WTC11 (cell line): ENCODE results near the gene CTH. TPM values are rescaled to one million over a fixed set of nuclear protein-coding genes. Genes with fewer than 3 reads are reported as not detected.

Source experiments
- ATAC-seq: fragments of 200-7000 bp; cut with Tn5 transposase; 2 replicates; pipeline ENCODE4 v1.10.0; 2021; ENCODE audit warnings: mild to moderate bottlenecking, moderate library complexity
- Bru-seq: library from RNA; stranded (reverse); fragments of 400-500 nt; gene quantifications from one replicate; lab custom pipeline; 2021; lab: Mats Ljungman, UMichigan
- CTCF ChIA-PET: fragments of 300-600 bp; sonication (Branson Sonifier 250); formaldehyde crosslinking; loops from one replicate; lab custom pipeline; 2021; ENCODE audit warnings: antibody characterized with exemption; lab: Charles Lee
- POLR2A ChIA-PET: fragments of 350-600 bp; sonication (Branson Sonifier 250); formaldehyde crosslinking; loops from one replicate; lab custom pipeline; 2021; ENCODE audit warnings: antibody characterized with exemption; lab: Charles Lee
- DNase-seq: peaks from one replicate; pipeline ENCODE4 v3.0.0; 2021; ENCODE audit warnings: low spot score
- H3K27ac Mint-ChIP-seq: 2 replicates; pipeline ENCODE4 v1.8.0; 2021; ENCODE audit warnings: mixed read lengths
- H3K27me3 Mint-ChIP-seq: 2 replicates; pipeline ENCODE4 v1.8.0; 2021; ENCODE audit warnings: low read depth, mild to moderate bottlenecking, moderate library complexity, mixed read lengths
- H3K36me3 Mint-ChIP-seq: 2 replicates; pipeline ENCODE4 v1.8.0; 2021; ENCODE audit warnings: mixed read lengths
- H3K4me1 Mint-ChIP-seq: 2 replicates; pipeline ENCODE4 v1.8.0; 2022; ENCODE audit warnings: mixed read lengths
- H3K4me3 Mint-ChIP-seq: 2 replicates; pipeline ENCODE4 v1.8.0; 2021; ENCODE audit warnings: mild to moderate bottlenecking, moderate library complexity, mixed read lengths
- H3K9me3 Mint-ChIP-seq: 2 replicates; pipeline ENCODE4 v1.8.0; 2021; ENCODE audit warnings: mixed read lengths
- CREM ChIP-seq: sonication (generic); formaldehyde crosslinking; IDR thresholded peaks from 2 replicates; pipeline ENCODE4 v1.8.1; 2022; ENCODE audit warnings: mild to moderate bottlenecking, missing genetic modification reagents, moderate library complexity
- ELF4 ChIP-seq: sonication (generic); formaldehyde crosslinking; IDR thresholded peaks from 2 replicates; pipeline ENCODE4 v1.8.1; 2022; ENCODE audit warnings: low read depth, mild to moderate bottlenecking, moderate library complexity, missing genetic modification reagents
- ESRRA ChIP-seq: sonication (generic); formaldehyde crosslinking; IDR thresholded peaks from 2 replicates; pipeline ENCODE4 v1.8.1; 2022; ENCODE audit warnings: mild to moderate bottlenecking, missing genetic modification reagents, borderline replicate concordance
- ETV6 ChIP-seq: sonication (generic); formaldehyde crosslinking; IDR thresholded peaks from 2 replicates; pipeline ENCODE4 v1.8.1; 2022; ENCODE audit warnings: mild to moderate bottlenecking, missing genetic modification reagents
- FOXK1 ChIP-seq: sonication (generic); formaldehyde crosslinking; IDR thresholded peaks from 2 replicates; pipeline ENCODE4 v1.8.0; 2022; ENCODE audit warnings: mild to moderate bottlenecking, moderate library complexity, missing genetic modification reagents
- FOXP1 ChIP-seq: sonication (generic); formaldehyde crosslinking; IDR thresholded peaks from 2 replicates; pipeline ENCODE4 v1.8.0; 2022; ENCODE audit warnings: missing genetic modification reagents, mild to moderate bottlenecking, moderate library complexity, borderline replicate concordance
- GABPB1 ChIP-seq: sonication (generic); formaldehyde crosslinking; IDR thresholded peaks from 2 replicates; pipeline ENCODE4 v1.8.1; 2023; ENCODE audit warnings: mild to moderate bottlenecking, missing genetic modification reagents
- IRF1 ChIP-seq: sonication (generic); formaldehyde crosslinking; IDR thresholded peaks from 2 replicates; pipeline ENCODE4 v1.8.0; 2023; ENCODE audit warnings: missing genetic modification reagents
- IRF2 ChIP-seq: sonication (generic); formaldehyde crosslinking; IDR thresholded peaks from 2 replicates; pipeline ENCODE4 v1.8.0; 2022; ENCODE audit warnings: low read depth, missing genetic modification reagents, borderline replicate concordance
- MAX ChIP-seq: sonication (generic); formaldehyde crosslinking; IDR thresholded peaks from 2 replicates; pipeline ENCODE4 v1.8.0; 2022; ENCODE audit warnings: mild to moderate bottlenecking, missing genetic modification reagents
- NFYB ChIP-seq: sonication (generic); formaldehyde crosslinking; conservative IDR thresholded peaks from 2 replicates; pipeline ENCODE4 v1.8.0; 2022; ENCODE audit warnings: low read depth, missing genetic modification reagents
- PREB ChIP-seq: sonication (generic); formaldehyde crosslinking; IDR thresholded peaks from 2 replicates; pipeline ENCODE4 v1.8.1; 2022; ENCODE audit warnings: mild to moderate bottlenecking, missing genetic modification reagents, moderate library complexity, borderline replicate concordance
- PRRX2 ChIP-seq: fragments of 250-450 bp; sonication (Bioruptor Pico); IDR thresholded peaks from 2 replicates; pipeline ENCODE4 v1.8.0; 2021; ENCODE audit warnings: mild to moderate bottlenecking
- RORB ChIP-seq: fragments of 250-450 bp; sonication (Bioruptor Pico); IDR thresholded peaks from 2 replicates; pipeline ENCODE4 v1.9.0; 2021; ENCODE audit warnings: mild to moderate bottlenecking
- SP1 ChIP-seq: sonication (generic); formaldehyde crosslinking; conservative IDR thresholded peaks from 2 replicates; pipeline ENCODE4 v1.8.1; 2022; ENCODE audit warnings: missing genetic modification reagents
- TEAD1 ChIP-seq: sonication (generic); formaldehyde crosslinking; IDR thresholded peaks from 2 replicates; pipeline ENCODE4 v1.8.0; 2022; ENCODE audit warnings: mild to moderate bottlenecking, missing genetic modification reagents
- USF2 ChIP-seq: sonication (generic); formaldehyde crosslinking; IDR thresholded peaks from 2 replicates; pipeline ENCODE4 v1.8.1; 2023; ENCODE audit warnings: mild to moderate bottlenecking, missing genetic modification reagents, moderate library complexity
- ZBTB21 ChIP-seq: sonication (generic); formaldehyde crosslinking; IDR thresholded peaks from 2 replicates; pipeline ENCODE4 v1.8.1; 2023; ENCODE audit warnings: mild to moderate bottlenecking, missing genetic modification reagents, borderline replicate concordance
- ZNF232 ChIP-seq: sonication (generic); formaldehyde crosslinking; IDR thresholded peaks from 2 replicates; pipeline ENCODE4 v1.8.0; 2022; ENCODE audit warnings: mild to moderate bottlenecking, missing genetic modification reagents
- ZNF263 ChIP-seq: sonication (generic); formaldehyde crosslinking; IDR thresholded peaks from 2 replicates; pipeline ENCODE4 v1.8.1; 2022; ENCODE audit warnings: low read depth, mild to moderate bottlenecking, moderate library complexity, missing genetic modification reagents
- ZNF416 ChIP-seq: fragments of 250-450 bp; sonication (Bioruptor Pico); IDR thresholded peaks from 2 replicates; pipeline ENCODE4 v1.9.0; 2021; ENCODE audit warnings: mild to moderate bottlenecking, inconsistent platforms
- ZNF671 ChIP-seq: fragments of 250-450 bp; sonication (Bioruptor Pico); IDR thresholded peaks from 2 replicates; pipeline ENCODE4 v1.8.0; 2021; ENCODE audit warnings: mild to moderate bottlenecking
- long read RNA-seq, 3 experiments: library from RNA in 1 of 3; library from capped mRNA in 1 of 3; library from polyadenylated mRNA in 1 of 3; unstranded in 2 of 3; stranded (forward) in 1 of 3; transcript quantifications; one replicate each; pipeline ENCODE4 v2.0.0, GENCODE V29; 2021
- total RNA-seq: library from RNA; stranded (reverse); gene quantifications from 3 replicates; pipeline ENCODE4 v1.2.3, GENCODE V29; 2021
- TF ChIP-seq, protein P1 (sequence below): sonication (generic); formaldehyde crosslinking; IDR thresholded peaks from 2 replicates; pipeline ENCODE4 v1.8.0; 2023; ENCODE audit warnings: missing genetic modification reagents, mild to moderate bottlenecking, borderline replicate concordance

CTH gene
- total RNA-seq (20.8 to 27.8 TPM (median 23.9 TPM) in 3 replicates), Bru-seq, nascent RNA (percentile 82 among the genes with signal in this experiment)
- long read RNA-seq, experiment 1, transcript CTH-202 (12 exons, 1,805 nt): major isoform, 58 of 78 reads
- long read RNA-seq, experiment 1, partial matches to known transcripts: 2 of 78 reads
- long read RNA-seq, experiment 1, other reads (novel, unspliced or antisense): 16 of 78 reads
- long read RNA-seq, experiment 2, transcript CTH-202 (12 exons, 1,805 nt): major isoform, 16 of 30 reads
- long read RNA-seq, experiment 2, partial matches to known transcripts: 2 of 30 reads
- long read RNA-seq, experiment 2, other reads (novel, unspliced or antisense): 12 of 30 reads
- long read RNA-seq, experiment 3, transcript CTH-202 (12 exons, 1,805 nt): major isoform, 34 of 47 reads
- long read RNA-seq, experiment 3, partial matches to known transcripts: 5 of 47 reads
- long read RNA-seq, experiment 3, other reads (novel, unspliced or antisense): 7 of 47 reads

GRCh38 chr1:70410604-70411359, at the start of gene CTH:
CTH (plus strand) TSS chr1:70411268; CDS start chr1:70411416, 148 bp downstream.
- H3K4me3 Mint-ChIP-seq: peak within 1 kb of the TSS; percentile 99
- TF ChIP-seq FOXP1 (CRISPR knock-in tag) (peak; percentile 63; the same call in 1 of the 2 replicates), PRRX2 (CRISPR knock-in tag) (no peak), ESRRA (CRISPR knock-in tag) (0 out of 2 replicates have a peak, but pooled peaks have one; percentile 33), ZNF232 (CRISPR knock-in tag) (peak; percentile 75; the same call in 1 of the 2 replicates), ZBTB21 (peak; percentile 49; the same call in 1 of the 2 replicates), IRF2 (CRISPR knock-in tag) (no peak), FOXK1 (CRISPR knock-in tag) (peak; percentile 32; the same call in 1 of the 2 replicates), USF2 (no peak), GABPB1 (CRISPR knock-in tag) (peak; percentile 40), SP1 (CRISPR knock-in tag) (peak; percentile 94), TEAD1 (CRISPR knock-in tag) (peak; percentile 79), CREM (peak; percentile 88), ELF4 (no peak), MAX (CRISPR knock-in tag) (peak; percentile 75), ZNF416 (CRISPR knock-in tag) (no peak), ZNF671 (CRISPR knock-in tag) (no peak), ZNF263 (no peak), PREB (CRISPR knock-in tag) (no peak), NFYB (CRISPR knock-in tag) (peak; percentile 90), IRF1 (0 out of 2 replicates have a peak, but pooled peaks have one; percentile 2), ETV6 (CRISPR knock-in tag) (peak; percentile 60), RORB (no peak)
- TF ChIP-seq, protein P1, sequence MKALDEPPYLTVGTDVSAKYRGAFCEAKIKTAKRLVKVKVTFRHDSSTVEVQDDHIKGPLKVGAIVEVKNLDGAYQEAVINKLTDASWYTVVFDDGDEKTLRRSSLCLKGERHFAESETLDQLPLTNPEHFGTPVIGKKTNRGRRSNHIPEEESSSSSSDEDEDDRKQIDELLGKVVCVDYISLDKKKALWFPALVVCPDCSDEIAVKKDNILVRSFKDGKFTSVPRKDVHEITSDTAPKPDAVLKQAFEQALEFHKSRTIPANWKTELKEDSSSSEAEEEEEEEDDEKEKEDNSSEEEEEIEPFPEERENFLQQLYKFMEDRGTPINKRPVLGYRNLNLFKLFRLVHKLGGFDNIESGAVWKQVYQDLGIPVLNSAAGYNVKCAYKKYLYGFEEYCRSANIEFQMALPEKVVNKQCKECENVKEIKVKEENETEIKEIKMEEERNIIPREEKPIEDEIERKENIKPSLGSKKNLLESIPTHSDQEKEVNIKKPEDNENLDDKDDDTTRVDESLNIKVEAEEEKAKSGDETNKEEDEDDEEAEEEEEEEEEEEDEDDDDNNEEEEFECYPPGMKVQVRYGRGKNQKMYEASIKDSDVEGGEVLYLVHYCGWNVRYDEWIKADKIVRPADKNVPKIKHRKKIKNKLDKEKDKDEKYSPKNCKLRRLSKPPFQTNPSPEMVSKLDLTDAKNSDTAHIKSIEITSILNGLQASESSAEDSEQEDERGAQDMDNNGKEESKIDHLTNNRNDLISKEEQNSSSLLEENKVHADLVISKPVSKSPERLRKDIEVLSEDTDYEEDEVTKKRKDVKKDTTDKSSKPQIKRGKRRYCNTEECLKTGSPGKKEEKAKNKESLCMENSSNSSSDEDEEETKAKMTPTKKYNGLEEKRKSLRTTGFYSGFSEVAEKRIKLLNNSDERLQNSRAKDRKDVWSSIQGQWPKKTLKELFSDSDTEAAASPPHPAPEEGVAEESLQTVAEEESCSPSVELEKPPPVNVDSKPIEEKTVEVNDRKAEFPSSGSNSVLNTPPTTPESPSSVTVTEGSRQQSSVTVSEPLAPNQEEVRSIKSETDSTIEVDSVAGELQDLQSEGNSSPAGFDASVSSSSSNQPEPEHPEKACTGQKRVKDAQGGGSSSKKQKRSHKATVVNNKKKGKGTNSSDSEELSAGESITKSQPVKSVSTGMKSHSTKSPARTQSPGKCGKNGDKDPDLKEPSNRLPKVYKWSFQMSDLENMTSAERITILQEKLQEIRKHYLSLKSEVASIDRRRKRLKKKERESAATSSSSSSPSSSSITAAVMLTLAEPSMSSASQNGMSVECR (CRISPR knock-in tag): peak; percentile 79; the same call in 1 of the 2 replicates
- H3K36me3 Mint-ChIP-seq: peaks cover 4% of the 10 kb centered on the region
- H3K27me3 Mint-ChIP-seq: no peaks in the 10 kb centered on the region
- CTCF ChIA-PET: interaction anchor here (0.6 to 3.0 kb wide), 7 partner anchors 10 to 96 kb away, joined by 3 to 19 read pairs (median 3); partner anchors contain the start of gene ANKRD13C
- peak; percentile 99 for DNase-seq
- POLR2A ChIA-PET: interaction anchor here (0.6 to 5.4 kb wide), 22 partner anchors 9 to 206 kb away, joined by 3 to 125 read pairs (median 4); partner anchors contain the start of genes ANKRD13C, LRRC40 and SRSF11
- ATAC-seq: peak; percentile 98
- no peaks in the 10 kb centered on the region for H3K9me3 Mint-ChIP-seq
- H3K4me1 Mint-ChIP-seq: peaks cover 14% of the 10 kb centered on the region
- H3K27ac Mint-ChIP-seq: peak within 1 kb of the TSS; percentile 100
